Hematopoietic multipotent progenitor cell treated with erythropoietin and hydrocortisone succinate and interleukin-3 and kit ligand, for 17 days (in vitro differentiated cells): ENCODE data around the gene SND1.
A peak's percentile ranks its signal among the peaks of the same experiment; 100 is the strongest.

Experiments
- DNase-seq: peaks from one replicate; pipeline ENCODE4 v3.0.0-alpha.2; 2015; ENCODE audit warnings: low spot score

Gene SND1

GRCh38 chr7:127932496-127932895 lies 280.5 kb downstream of the SND1 start:
- DNase-seq = no peak

GRCh38 chr7:127933146-127933545 lies 281.2 kb downstream of the SND1 start:
- DNase-seq = no peak

GRCh38 chr7:127934711-127935110 lies 282.7 kb downstream of the SND1 start:
- no peak for DNase-seq

DNA sequence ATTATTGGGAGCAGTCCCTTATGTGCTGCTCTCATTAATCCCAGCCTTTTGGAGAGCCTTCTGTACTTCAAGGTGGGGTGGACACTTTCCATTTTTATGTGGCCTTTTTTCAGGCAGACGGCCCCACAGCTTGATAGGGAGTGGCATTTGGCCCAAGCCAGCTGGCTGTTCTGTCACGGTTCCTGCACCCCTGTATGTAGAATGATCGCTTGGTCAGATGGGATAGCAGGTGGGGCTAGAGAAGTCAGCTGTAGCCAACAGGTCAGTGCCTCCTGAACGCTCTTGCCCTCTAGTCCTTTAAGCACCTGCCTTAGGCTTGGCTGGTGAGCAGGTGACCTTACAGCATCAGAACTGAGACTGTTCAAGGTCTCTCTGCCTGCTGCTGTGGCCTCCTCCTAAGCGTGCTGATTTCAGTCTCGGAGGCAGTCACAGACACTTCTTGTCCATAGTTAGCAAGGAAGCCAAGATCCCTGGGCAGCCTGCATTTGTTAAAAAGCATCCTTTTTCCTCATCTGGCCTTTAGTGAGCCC lies 283.9 kb downstream of the SND1 start:
- no peak for DNase-seq

- DNase-seq = no peak
Measured at GRCh38 chr7:127937066-127937680, 285.2 kb downstream of the SND1 start.

DNA sequence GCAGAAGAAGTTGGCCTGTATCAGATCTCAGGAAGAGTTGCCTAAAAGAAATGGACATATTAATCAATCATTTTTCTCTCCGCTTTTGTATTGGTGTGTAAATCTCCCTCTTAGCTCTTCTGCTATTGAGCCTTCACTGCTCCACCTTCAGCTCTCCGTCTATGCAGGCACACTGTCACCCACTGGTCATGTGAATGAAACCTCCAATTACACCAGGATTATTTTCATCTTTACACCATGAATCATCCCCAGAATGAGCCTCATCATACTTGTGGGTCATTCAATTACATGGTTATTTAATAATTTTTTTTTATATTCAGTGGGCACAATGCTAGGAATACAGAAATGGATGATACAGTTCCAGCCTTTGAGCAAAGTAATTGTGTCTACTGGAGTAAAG lies 286.6 kb downstream of the SND1 start:
- DNase-seq = no peak

- no peak for DNase-seq
Measured at GRCh38 chr7:127940381-127941160, 288.6 kb downstream of the SND1 start.

DNA sequence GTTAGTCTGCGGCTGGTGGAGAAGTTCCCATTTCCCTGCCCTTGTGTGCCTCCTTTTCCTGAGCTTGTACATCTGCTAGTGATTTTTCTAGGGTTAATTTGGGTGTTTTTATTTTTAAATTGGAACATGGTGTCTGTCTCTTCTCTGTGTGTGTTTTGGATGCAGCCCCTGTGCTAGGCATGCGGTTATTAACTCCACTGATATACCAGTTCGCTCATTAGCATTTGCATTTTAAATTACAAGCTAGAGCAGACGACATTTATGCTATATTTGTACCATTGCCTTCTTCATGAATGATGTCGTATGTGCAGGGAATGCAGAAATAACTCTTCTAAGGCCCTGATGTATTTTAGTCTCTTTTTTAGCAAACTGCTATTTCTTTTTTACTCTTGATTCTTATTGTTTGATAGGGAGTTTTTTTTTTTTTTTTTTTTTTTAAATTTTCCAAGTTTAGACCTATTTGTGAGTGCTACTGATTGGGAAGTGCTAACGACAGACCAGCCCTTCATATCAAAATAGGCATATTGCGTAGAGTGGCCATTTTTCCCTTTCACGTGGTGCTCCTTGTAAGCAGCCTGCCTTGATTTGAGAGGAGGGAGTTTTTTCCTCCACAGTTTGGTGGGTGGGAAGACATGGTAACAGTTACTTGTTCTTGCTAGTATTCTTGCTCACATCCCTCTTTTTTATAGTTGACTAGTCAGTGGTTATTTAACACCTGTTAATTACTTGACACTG lies 289.6 kb downstream of the SND1 start:
- DNase-seq = no peak

- DNase-seq = peak; percentile 8
Measured at GRCh38 chr7:127943541-127944521, 291.8 kb downstream of the SND1 start.

DNA sequence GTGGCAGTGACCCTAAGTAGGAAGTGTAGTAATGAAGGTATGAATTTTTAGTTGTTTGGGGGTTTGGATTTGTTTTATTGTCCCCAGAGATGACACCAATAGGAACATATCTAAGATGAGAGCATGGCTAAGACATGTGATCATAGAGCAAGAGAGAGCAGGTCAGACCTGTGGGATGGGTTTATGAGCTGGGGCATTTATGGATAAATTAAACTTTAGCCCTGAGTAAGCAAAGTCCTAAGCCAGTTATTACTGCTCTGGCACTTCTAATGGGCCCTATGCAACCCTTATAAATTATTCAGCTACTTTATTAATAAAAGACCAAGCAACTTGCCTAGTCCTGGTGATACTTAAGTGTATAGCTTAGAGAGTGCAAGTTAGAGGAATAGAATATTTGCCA lies 294.1 kb downstream of the SND1 start:
- DNase-seq = no peak

- no peak for DNase-seq
Measured at GRCh38 chr7:127946847-127947246, 294.9 kb downstream of the SND1 start.

DNA sequence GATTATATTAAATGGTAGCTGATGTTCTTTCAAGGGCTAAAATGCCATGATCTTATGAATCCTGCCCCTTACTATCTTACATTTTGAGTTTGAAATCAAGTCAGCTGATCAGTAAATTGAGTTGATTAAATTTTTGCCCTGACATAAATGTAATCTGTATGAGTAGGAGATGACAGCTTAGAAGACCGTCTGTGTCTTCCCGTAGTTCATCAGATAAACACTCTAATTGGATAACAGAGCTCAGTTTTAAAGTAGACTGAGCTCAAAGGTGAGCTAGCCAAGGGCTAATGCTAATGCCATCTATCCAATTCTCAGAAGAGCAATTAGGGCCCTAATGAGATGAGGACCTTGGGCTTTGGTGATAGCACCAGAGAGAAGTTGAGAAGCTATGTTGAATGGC lies 296.3 kb downstream of the SND1 start:
- DNase-seq = no peak

DNA sequence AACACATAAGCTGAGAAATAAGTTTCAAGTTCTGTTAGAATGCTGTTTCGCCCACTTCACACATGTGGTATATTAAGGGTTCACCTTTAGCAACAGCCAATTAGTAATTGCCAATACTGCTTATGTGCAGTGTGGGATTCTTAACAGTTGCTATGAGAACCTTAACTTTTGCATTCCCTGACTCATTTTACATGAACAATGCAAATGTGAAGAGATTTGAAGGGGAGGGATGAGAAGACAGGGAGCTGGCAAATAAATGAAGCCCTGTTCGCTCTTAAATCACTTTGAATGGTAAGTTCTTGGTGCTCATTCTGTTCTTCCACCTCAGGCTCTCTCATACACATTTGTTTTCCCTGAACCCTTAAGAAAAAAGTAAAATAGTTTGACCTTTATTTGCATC lies 296.9 kb downstream of the SND1 start:
- DNase-seq = no peak

DNA sequence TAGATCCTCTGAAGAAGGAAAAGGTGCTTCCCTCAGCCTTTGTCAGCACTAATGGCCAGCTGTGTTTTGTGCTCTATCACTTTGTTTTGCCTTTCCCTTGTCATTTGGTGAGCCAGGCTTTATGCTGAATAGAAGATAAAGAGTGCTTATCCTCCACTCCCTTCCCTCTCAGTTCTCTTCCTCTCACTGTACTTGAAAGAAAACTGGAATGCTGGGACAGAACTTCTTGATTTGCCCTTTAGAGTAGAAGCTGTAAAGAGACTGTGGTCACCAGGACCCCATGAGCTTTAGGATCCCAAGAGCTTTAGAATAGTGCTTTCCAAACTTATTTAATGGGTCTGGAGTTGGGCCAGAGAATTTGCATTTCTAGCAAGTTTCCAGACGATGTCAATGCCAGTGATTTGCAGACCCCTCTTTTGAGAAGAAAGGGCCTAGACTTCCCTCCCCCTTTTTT lies 297.8 kb downstream of the SND1 start:
- no peak for DNase-seq

DNA sequence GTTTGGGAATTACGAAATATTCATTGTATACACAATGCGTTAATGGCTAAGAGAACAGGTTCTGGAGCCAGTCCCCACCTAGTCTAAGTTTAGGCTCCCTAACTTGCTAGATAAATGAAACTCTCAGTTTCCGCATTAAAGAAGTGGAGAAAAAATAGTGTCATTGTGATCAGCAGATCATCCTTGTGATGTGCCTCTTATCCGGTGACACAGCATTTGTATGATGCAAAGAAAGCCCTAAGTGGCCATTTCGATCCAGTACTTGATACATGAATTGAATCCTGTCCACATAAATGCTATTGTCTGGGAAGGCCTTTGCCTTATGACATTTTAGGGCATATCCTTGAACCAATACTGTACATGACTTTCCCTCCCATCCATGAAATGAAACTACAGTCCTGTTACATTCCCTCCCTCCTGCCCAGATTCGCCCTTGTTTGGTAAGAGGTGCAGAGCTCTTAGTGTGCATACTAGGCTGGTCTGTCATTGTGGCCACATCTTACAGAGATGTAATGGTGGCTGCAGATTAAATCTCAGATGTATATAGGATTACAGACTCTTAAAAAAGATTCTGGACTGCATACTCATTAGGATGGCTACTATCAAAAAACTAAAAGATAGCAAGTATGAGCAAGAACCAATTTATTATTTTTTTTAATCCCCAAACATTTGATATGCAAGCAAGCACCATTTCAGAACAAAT lies 298.4 kb downstream of the SND1 start:
- no peak for DNase-seq

- DNase-seq = no peak
Measured at GRCh38 chr7:127953423-127954356, 301.7 kb downstream of the SND1 start.

- DNase-seq = no peak
Measured at GRCh38 chr7:127954357-127954748, 302.4 kb downstream of the SND1 start.

DNA sequence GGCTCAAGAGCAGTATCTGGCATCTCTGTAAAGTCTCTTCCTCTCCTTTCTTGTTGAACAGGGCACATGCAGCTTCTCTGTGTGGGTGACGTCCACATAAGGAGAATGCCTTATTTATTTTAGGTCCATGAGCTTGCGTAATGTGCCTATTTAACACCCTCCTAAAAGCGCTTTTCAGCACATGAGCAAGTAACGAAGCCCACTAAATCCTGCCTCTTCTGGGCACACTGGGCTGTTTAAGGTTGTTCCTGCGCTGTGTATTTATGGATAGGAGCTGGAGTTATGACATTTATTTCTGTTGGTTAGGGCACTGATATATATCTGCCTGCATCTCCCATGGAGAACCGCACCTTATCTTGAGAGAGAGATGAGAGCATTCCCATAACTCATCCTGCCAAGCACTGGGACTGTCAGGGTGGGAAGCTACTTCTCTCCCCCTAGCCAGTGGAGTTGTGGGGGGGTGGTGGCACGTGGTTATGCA lies 303.1 kb downstream of the SND1 start:
- no peak for DNase-seq

DNA sequence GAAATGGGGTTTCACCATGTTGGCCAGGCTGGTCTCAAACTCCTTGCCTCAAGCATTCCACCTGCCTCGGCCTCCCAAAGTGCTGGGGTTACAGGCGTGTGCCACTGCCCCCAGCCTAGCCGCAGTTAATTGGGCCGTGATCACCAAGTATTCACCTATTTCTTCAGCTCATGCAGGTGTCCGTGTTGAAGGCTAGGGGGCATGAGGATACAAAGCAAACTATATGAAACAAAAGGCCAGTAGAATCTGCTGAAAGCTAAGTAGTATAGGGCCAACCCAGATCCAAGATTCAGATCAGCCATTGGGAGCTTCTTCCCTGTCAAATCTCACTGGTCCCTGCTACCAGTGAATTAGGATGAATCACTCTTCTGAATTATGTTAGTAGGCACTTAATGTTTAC lies 305.9 kb downstream of the SND1 start:
- no peak for DNase-seq

GRCh38 chr7:127959770-127960169 lies 307.8 kb downstream of the SND1 start:
- DNase-seq = no peak
